ENCODE measurements around the gene RALGDS.
"Not testable (repeated sequence)": the region's sequence is repeated elsewhere in the genome, so short reads cannot be mapped to it uniquely, and the experiment has no call there.

Gene RALGDS

GRCh38 chr9:133103987-133104505, 17.0 kb downstream of the RALGDS start:
- no peak for DNase-seq

- no peak for DNase-seq
Observed at GRCh38 chr9:133103183-133103986, 17.7 kb downstream of the RALGDS start.

GRCh38 chr9:133102190-133103021, 18.6 kb downstream of the RALGDS start:
- DNase-seq, result no peak

GRCh38 chr9:133101356-133102189, 19.5 kb downstream of the RALGDS start:
- no peak for DNase-seq

- no peak for DNase-seq
Observed at GRCh38 chr9:133100506-133101355, 20.3 kb downstream of the RALGDS start.

GRCh38 chr9:133099726-133100505, 21.1 kb downstream of the RALGDS start:
- no peak for DNase-seq

- no peak for DNase-seq
Observed at GRCh38 chr9:133098871-133099270, 22.2 kb downstream of the RALGDS start.

- DNase-seq, result no peak
Observed at GRCh38 chr9:133098104-133098754, 22.8 kb downstream of the RALGDS start.

GRCh38 chr9:133094842-133095393, 26.1 kb downstream of the RALGDS start:
- no peak for DNase-seq

GRCh38 chr9:133094351-133094750, 26.7 kb downstream of the RALGDS start:
- DNase-seq, result not testable (repeated sequence)

GRCh38 chr9:133090752-133091385, 30.2 kb downstream of the RALGDS start:
- no peak for DNase-seq

GRCh38 chr9:133090187-133090586, 30.9 kb downstream of the RALGDS start:
- no peak for DNase-seq

GRCh38 chr9:133089271-133089671, 31.8 kb downstream of the RALGDS start:
- no peak for DNase-seq

- no peak for DNase-seq
Observed at GRCh38 chr9:133088756-133089155, 32.3 kb downstream of the RALGDS start.

- DNase-seq, result no peak
Observed at GRCh38 chr9:133088146-133088750, 32.8 kb downstream of the RALGDS start.

- DNase-seq, result no peak
Observed at GRCh38 chr9:133087429-133088145, 33.5 kb downstream of the RALGDS start.

GRCh38 chr9:133086894-133087293, 34.1 kb downstream of the RALGDS start:
- no peak for DNase-seq

GRCh38 chr9:133086212-133086860, 34.7 kb downstream of the RALGDS start:
- DNase-seq, result not testable (repeated sequence)

All from GDM1 (cell line).